Transverse colon (tissue), 4 donors: ENCODE data around the gene MS4A15. TPM values are rescaled to one million over a fixed set of nuclear protein-coding genes. Genes with fewer than 3 reads are reported as not detected.

Experiments
- DNase-seq: peaks from one replicate; pipeline ENCODE4 v3.0.0-alpha.2; 2019
- H3K27ac ChIP-seq, 4 donors: fragments of 200-600 bp; sonication (generic); 2 replicates each; pipeline ENCODE4 v1.5.1; 2016 to 2018; ENCODE audit warnings: inconsistent platforms in 4 of 4
- H3K27me3 ChIP-seq: fragments of 200-600 bp; sonication (generic); 2 replicates; pipeline ENCODE4 v1.5.1; 2017; ENCODE audit warnings: inconsistent platforms
- H3K36me3 ChIP-seq, 4 donors: fragments of 200-600 bp; sonication (generic); 2 replicates each; pipeline ENCODE4 v1.5.1; 2017 to 2019; ENCODE audit warnings: inconsistent platforms in 4 of 4
- H3K4me1 ChIP-seq, 4 donors: fragments of 200-600 bp; sonication (generic); 2 replicates each; pipeline ENCODE4 v1.5.1; 2017 to 2020; ENCODE audit warnings: inconsistent platforms in 4 of 4
- H3K4me3 ChIP-seq, 4 donors: fragments of 200-600 bp; sonication (generic); 1 replicate in 1 of 4; 2 replicates in 3 of 4; pipeline versions ENCODE4 v1.5.1 to v1.6.1; 2017 to 2019; ENCODE audit warnings: inconsistent platforms in 4 of 4
- H3K9me3 ChIP-seq, 2 donors: fragments of 200-600 bp; sonication (generic); 2 replicates each; pipeline ENCODE4 v1.5.1; 2017 to 2019; ENCODE audit warnings: inconsistent platforms in 2 of 2
- EP300 ChIP-seq: sonication (generic); formaldehyde crosslinking; IDR thresholded peaks from one replicate; pipeline ENCODE4 v1.6.1; 2017; ENCODE audit warnings: antibody characterized with exemption, low read depth
- POLR2A ChIP-seq: fragments of 450-650 bp; IDR thresholded peaks from one replicate; pipeline ENCODE4 v1.6.1; 2016; ENCODE audit warnings: antibody characterized with exemption, mild to moderate bottlenecking, moderate library complexity
- POLR2AphosphoS5 ChIP-seq, 3 donors: sonication (generic); formaldehyde crosslinking; IDR thresholded peaks; one replicate each; pipeline ENCODE4 v1.6.1; 2016; ENCODE audit warnings: antibody characterized with exemption in 3 of 3
- WGBS, 2 donors: methylation state at CpG; one replicate each; pipeline ENCODE4 v1.1.5; 2018; ENCODE audit warnings: low coverage in 1 of 2; 5-methylcytosine and 5-hydroxymethylcytosine counted together
- in situ Hi-C, 4 donors: fragments of 200-750 bp; cut with MboI; loops; one replicate each; pipeline versions ENCODE4 v1.15.0 to v1.15.1; 2017; ENCODE audit warnings: low sequenced_read_pairs in 3 of 4, low pct_ligation_motif_present in 1 of 4, low pct_unique_long_range_greater_than_20kb in 1 of 4
- intact Hi-C: fragments of 100-400 bp; cut with DNase I; formaldehyde crosslinking; loops from one replicate; pipeline ENCODE4 v1.15.1; 2023; ENCODE audit warnings: low total_unique reads
- total RNA-seq, 4 donors: library from RNA; depleted of rRNA; stranded (reverse); fragments of >200 nt; gene quantifications; one replicate each; pipeline ENCODE4 v1.1.0, GENCODE V29; 2016
- TF ChIP-seq, protein P1 (sequence below), 5 experiments: fragments of 200-600 bp in 3 of 5; fragments of 450-650 bp in 2 of 5; sonication (generic) in 3 of 5; IDR thresholded peaks; 1 replicate in 2 of 5; 2 replicates in 3 of 5; pipeline ENCODE4 v1.5.1; 2016 to 2017; ENCODE audit warnings: antibody characterized with exemption in 5 of 5, inconsistent platforms in 3 of 5, mild to moderate bottlenecking in 2 of 5, moderate library complexity in 1 of 5

The MS4A15 gene
- total RNA-seq, 4 donors from 2014 or later, result not detected

DNA sequence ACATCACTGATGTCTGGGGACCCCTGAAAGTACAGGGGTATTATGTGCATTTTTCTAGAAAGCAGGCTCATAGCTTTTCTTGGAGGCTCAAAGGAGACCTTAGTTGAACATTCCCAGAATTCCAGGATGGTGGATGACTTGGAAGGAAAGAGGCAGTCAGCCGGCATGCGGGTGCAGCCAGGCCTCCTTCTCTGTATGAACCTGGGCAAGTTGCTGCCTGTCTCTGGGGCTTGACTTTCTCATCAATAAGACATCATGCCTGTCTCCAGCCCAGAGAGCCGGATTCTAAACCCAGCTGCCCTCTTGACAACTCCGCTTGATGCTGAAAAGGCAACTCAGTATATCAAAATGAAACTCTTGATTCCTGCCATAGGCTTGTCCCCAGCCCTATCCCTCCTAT lies 12.6 kb downstream of the MS4A15 start:
- Histone ChIP-seq H3K36me3 (no peaks in the 10 kb centered on the region), H3K4me3 (no peak overlapping the region), H3K27me3 (peaks cover 5% of the 10 kb centered on the region), H3K9me3 (no peaks in the 10 kb centered on the region), H3K27ac (no peak overlapping the region), H3K4me1 (no peaks in the 10 kb centered on the region)
- intact Hi-C loops (no loop called here), in situ Hi-C loops (no loop called here)
- WGBS, 2 donors, result 82% methylated on average over 4 of the region's 4 CpGs; no CpG with 5 or more reads in 1 of the 2 donors
- no peak for DNase-seq
- TF ChIP-seq POLR2AphosphoS5 (IDR thresholded peaks at IDR 0.05) (no peak), POLR2A (no peak), EP300 (no peak)
- TF ChIP-seq, protein P1, sequence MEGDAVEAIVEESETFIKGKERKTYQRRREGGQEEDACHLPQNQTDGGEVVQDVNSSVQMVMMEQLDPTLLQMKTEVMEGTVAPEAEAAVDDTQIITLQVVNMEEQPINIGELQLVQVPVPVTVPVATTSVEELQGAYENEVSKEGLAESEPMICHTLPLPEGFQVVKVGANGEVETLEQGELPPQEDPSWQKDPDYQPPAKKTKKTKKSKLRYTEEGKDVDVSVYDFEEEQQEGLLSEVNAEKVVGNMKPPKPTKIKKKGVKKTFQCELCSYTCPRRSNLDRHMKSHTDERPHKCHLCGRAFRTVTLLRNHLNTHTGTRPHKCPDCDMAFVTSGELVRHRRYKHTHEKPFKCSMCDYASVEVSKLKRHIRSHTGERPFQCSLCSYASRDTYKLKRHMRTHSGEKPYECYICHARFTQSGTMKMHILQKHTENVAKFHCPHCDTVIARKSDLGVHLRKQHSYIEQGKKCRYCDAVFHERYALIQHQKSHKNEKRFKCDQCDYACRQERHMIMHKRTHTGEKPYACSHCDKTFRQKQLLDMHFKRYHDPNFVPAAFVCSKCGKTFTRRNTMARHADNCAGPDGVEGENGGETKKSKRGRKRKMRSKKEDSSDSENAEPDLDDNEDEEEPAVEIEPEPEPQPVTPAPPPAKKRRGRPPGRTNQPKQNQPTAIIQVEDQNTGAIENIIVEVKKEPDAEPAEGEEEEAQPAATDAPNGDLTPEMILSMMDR (IDR thresholded peaks at IDR 0.05), result no peak

DNA sequence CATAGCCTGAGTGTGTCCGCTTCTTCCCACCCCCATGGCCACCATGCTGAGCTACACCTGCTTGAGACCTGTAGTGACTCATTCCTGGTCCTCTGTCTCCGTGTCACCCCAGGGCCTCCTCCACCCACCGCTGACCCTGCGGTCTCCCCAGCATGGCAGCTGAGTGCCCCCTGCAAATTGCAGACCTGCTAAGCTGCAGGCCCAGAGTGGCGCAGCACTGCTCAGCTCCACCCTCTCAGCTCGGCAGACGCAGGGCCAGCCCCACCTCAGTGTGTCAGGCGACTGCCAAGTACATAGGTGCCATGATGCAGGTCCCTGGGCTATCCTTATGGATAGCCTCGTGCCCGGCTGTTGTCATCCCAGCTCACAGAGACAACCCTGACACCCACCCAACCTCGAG lies 13.1 kb downstream of the MS4A15 start:
- Histone ChIP-seq H3K27ac (no peak overlapping the region), H3K9me3 (no peaks in the 10 kb centered on the region), H3K4me1 (no peaks in the 10 kb centered on the region), H3K27me3 (peaks cover 5% of the 10 kb centered on the region), H3K36me3 (no peaks in the 10 kb centered on the region), H3K4me3 (no peak overlapping the region)
- DNase-seq, result no peak
- intact Hi-C loops (no loop called here), in situ Hi-C loops (no loop called here)
- WGBS, 2 donors, result 82% methylated on average over 9 of the region's 11 CpGs; no CpG with 5 or more reads in 1 of the 2 donors
- TF ChIP-seq, protein P1 (IDR thresholded peaks at IDR 0.05), result no peak
- TF ChIP-seq EP300 (no peak), POLR2AphosphoS5 (IDR thresholded peaks at IDR 0.05) (no peak), POLR2A (no peak)

DNA sequence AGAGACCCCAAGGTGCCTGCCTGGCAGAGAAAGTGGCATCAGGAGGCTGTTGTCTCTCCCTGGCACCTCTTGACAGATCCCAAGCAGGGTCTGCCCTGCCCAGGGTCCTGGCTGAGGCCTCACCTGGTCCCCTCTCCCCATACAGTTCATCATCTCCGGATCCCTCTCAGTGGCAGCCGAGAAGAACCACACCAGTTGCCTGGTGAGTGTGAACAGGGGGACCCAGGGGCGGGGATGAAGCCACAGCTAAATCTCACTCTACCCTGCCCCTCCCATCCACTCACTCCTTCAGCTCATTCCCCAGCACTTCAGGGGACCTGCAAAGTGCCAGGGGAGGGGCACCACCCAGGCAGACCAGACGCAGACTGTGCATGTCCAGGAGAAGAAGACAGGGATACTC lies 14.5 kb downstream of the MS4A15 start:
- Histone ChIP-seq H3K4me3 (no peak overlapping the region), H3K27me3 (peaks cover 5% of the 10 kb centered on the region), H3K9me3 (no peaks in the 10 kb centered on the region), H3K36me3 (no peaks in the 10 kb centered on the region), H3K4me1 (peaks cover 0 to 7% (median 0%) of the 10 kb centered on the region in 4 donors), H3K27ac (no peak overlapping the region)
- TF ChIP-seq, protein P1 (IDR thresholded peaks at IDR 0.05), result no peak
- no peak for TF ChIP-seq POLR2A
- no peak for TF ChIP-seq EP300
- no peak for TF ChIP-seq POLR2AphosphoS5 (IDR thresholded peaks at IDR 0.05)
- intact Hi-C loops (no loop called here), in situ Hi-C loops (no loop called here)
- no peak for DNase-seq
- 80 to 86% methylated on average over 1 to 4 of the region's 4 CpGs for WGBS, 2 donors

DNA sequence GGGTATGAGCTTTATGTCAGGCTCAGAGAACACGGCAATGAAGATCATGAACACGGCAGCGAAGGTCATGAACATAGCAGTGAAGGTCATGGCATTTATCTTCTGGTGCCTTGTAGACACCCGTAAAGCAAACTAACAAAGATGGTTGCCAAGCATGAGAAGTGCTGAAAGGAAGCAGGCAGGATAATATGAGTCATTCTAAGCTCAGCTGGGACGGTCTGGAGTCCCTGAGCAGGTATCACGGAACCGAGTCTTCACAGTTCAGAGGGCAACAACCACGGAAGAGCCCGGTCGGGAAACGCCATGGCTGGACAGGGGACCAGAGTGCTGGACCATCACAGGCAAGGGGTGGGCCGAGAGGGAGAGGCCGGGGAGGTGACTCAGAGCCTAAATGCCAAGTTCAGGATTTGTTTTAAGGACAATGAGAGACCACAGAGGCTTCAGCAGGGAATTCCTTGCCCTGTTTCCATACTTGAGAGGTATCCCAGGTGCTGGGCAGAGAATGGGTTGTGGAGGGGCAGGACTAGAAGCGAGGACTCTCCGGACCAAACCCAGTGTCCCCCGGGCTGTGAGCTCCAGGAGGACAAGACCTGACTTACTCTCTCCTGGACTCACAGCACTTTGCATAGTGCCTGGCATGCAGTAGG lies 15.3 kb downstream of the MS4A15 start:
- 55 to 79% methylated on average over 7 to 16 of the region's 16 CpGs for WGBS, 2 donors
- Histone ChIP-seq H3K4me3 (no peak overlapping the region), H3K4me1 (peaks cover 0 to 7% (median 0%) of the 10 kb centered on the region in 4 donors), H3K9me3 (no peaks in the 10 kb centered on the region), H3K27ac (no peak overlapping the region), H3K27me3 (peaks cover 5% of the 10 kb centered on the region), H3K36me3 (no peaks in the 10 kb centered on the region)
- intact Hi-C loops, result no loop called here
- in situ Hi-C loops, result no loop called here
- TF ChIP-seq, protein P1 (IDR thresholded peaks at IDR 0.05), result no peak
- TF ChIP-seq POLR2AphosphoS5 (IDR thresholded peaks at IDR 0.05) (no peak), POLR2A (no peak), EP300 (no peak)
- DNase-seq, result no peak
